Heart left ventricle (tissue), 16 donors: ENCODE measurements around the gene RIMBP3C. TPM values are rescaled to one million over a fixed set of nuclear protein-coding genes. Genes with fewer than 3 reads are reported as not detected.
A peak's percentile ranks its signal among the peaks of the same experiment; 100 is the strongest.

Experiments
- ATAC-seq, 4 donors: fragments of 200-7000 bp; cut with Tn5 transposase; one replicate each; pipeline ENCODE4 v1.9.1; 2020 to 2022; ENCODE audit warnings: moderate library complexity in 4 of 4, mild to moderate bottlenecking in 3 of 4, moderate number of reproducible peaks in 1 of 4
- DNase-seq, 5 donors: peaks; one replicate each; pipeline ENCODE4 v3.0.0-alpha.2; 2020
- H3K27ac ChIP-seq, 12 donors: fragments of 200-600 bp; sonication (generic) in 4 of 12; one replicate each; pipeline versions ENCODE4 v1.5.0 to v1.8.0; 2016 to 2022; ENCODE audit warnings: mild to moderate bottlenecking in 2 of 12
- H3K27me3 ChIP-seq, 9 donors: fragments of 200-600 bp; sonication (generic) in 2 of 9; one replicate each; pipeline versions ENCODE4 v1.5.1 to v1.8.0; 2016 to 2022; ENCODE audit warnings: mild to moderate bottlenecking in 3 of 9
- H3K36me3 ChIP-seq, 9 donors: fragments of 200-600 bp; sonication (generic) in 2 of 9; one replicate each; pipeline versions ENCODE4 v1.5.0 to v1.8.0; 2018 to 2022; ENCODE audit warnings: mild to moderate bottlenecking in 2 of 9
- H3K4me1 ChIP-seq, 12 donors: fragments of 200-600 bp; sonication (generic) in 4 of 12; one replicate each; pipeline versions ENCODE4 v1.5.0 to v1.8.0; 2016 to 2022; ENCODE audit warnings: mild to moderate bottlenecking in 3 of 12
- H3K4me3 ChIP-seq, 12 donors: fragments of 200-600 bp; sonication (generic) in 4 of 12; one replicate each; pipeline versions ENCODE4 v1.5.0 to v1.8.0; 2017 to 2022; ENCODE audit warnings: mild to moderate bottlenecking in 9 of 12, moderate library complexity in 4 of 12
- H3K9me3 ChIP-seq, 12 donors: fragments of 200-600 bp; sonication (generic) in 4 of 12; one replicate each; pipeline versions ENCODE4 v1.5.0 to v1.8.0; 2016 to 2022; ENCODE audit warnings: mild to moderate bottlenecking in 1 of 12
- POLR2A ChIP-seq, 2 donors: fragments of 450-650 bp; IDR thresholded peaks; one replicate each; pipeline ENCODE4 v1.6.1; 2017; ENCODE audit warnings: antibody characterized with exemption in 2 of 2, mild to moderate bottlenecking in 2 of 2, moderate library complexity in 2 of 2
- WGBS, 4 donors: extraction: QIAGEN DNeasy Blood & Tissue Kit in 2 of 4; methylation state at CpG; one replicate each; pipeline versions ENCODE4 v1.1.5 to v1.1.7; 2013 to 2018; 5-methylcytosine and 5-hydroxymethylcytosine counted together
- intact Hi-C, 10 donors: fragments of 100-400 bp; cut with DNase I; formaldehyde crosslinking; loops; one replicate each; pipeline versions ENCODE4 v1.11.1 to v1.14.2; 2022
- polyA plus RNA-seq, 2 donors: library from polyadenylated mRNA; stranded (reverse); fragments of 200-250 nt; gene quantifications; one replicate each; pipeline ENCODE4 v1.2.3, GENCODE V29; 2013
- total RNA-seq, 9 donors: library from RNA; depleted of rRNA in 2 of 9; stranded (reverse); fragments of >200 nt in 2 of 9; fragmentation: NEBNext Ultra II Directional in 3 of 9; extraction: Animal tissue kit (Norgen Biotek cat#: 25700) in 3 of 9; gene quantifications; one replicate each; pipeline versions ENCODE4 v1.1.0 to v1.2.4, GENCODE V29; 2016 to 2023
- TF ChIP-seq, protein P1 (sequence below), 12 donors: fragments of 200-600 bp; sonication (generic) in 4 of 12; IDR thresholded peaks; one replicate each; pipeline versions ENCODE4 v1.5.0 to v1.8.0; 2018 to 2022; ENCODE audit warnings: antibody characterized with exemption in 12 of 12, mild to moderate bottlenecking in 5 of 12
- donor health status: ischemic (EF 13 %, LVEDD 7.1; RV severe dilation, severe dysfunction).
- donor health status: healthy with polysubstance abuse.
- donor health status: DM: no; HTN: yes; CAD: no.
- donor health status: DM: no; HTN: no; CAD: no.
- donor health status: ischemic (EF 25% LVEDD 6.9; RV normal size, moderate dysfunction).
- donor health status: ischemic (EF 25% LVEDD 5.7; RV mildly dilated, moderate dysfunction).
- donor health status: healthy.
- donor health status: DM: yes; HTN: yes; CAD: no.
- donor health status: ischemic (EF 35%, LVEDD 5.7; RV mildly dilated, moderate dysfunction).
- donor health status: nonischemic (EF 11% LVEDD 7.7; RV severe dilation, severe dysfunction).
- donor health status: DM: yes; HTN: yes; CAD: no.
- donor health status: PGD.
- donor health status: ischemic (EF 29% LVEDD 5.4; RV normal size, mild dysfunction).
- donor health status: nonischemic (EF 23%, LVEDD 6.1; RV moderate dilation, normal function).

RIMBP3C gene
- total and polyA plus RNA-seq, 11 donors, result 0.08 to 0.37 (median 0.19) TPM; not detected in 7

DNA sequence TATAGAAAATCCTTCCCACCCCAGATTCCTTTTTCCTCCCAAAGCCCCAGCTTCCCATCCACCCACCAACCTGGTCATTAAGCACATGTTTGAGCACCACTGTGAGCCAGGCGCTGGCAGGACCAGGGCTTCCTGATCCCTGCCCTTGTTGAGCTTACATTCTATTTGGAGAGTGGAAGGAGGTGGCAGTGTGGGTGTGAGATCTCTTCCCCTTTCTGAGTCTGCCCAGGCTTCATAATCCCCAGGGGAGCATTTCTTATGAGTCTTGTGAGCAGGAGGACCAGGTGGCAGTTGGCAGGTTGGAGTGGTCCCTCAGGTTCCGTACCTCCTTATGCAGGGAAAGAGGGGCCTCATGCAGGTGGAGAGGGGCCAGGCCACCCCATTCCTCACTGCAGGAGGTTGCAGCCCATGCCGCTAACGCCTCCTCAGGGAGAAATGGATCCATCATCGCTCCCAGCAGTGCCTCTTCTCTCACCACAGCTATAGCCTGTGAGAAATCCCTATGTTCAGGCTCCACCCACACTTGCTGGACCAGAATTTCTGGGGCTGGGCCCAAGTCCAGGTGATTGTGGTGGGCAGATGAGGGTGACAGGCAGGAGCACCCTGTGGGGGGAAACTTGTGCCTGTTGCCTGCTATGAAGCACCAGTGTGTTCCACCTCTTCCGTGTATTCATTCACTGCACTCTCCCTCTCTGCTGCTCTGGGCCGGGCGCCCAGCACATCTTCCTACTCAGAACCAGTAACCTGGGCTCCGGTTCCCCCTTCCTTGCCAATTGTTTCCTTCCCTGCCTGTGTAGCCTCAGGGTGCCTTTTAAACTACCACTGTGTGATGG, 39.8 kb upstream of the RIMBP3C start:
- H3K27me3 ChIP-seq, result no peaks in the 10 kb centered on the region
- intact Hi-C loops, result loop anchor here in 1 of 10 donors (5.0 kb wide), 1 partner anchor 36 kb away; no protein-coding TSS in a partner anchor
- TF ChIP-seq POLR2A (IDR thresholded peaks at IDR 0.05), result no peak
- TF ChIP-seq, protein P1, sequence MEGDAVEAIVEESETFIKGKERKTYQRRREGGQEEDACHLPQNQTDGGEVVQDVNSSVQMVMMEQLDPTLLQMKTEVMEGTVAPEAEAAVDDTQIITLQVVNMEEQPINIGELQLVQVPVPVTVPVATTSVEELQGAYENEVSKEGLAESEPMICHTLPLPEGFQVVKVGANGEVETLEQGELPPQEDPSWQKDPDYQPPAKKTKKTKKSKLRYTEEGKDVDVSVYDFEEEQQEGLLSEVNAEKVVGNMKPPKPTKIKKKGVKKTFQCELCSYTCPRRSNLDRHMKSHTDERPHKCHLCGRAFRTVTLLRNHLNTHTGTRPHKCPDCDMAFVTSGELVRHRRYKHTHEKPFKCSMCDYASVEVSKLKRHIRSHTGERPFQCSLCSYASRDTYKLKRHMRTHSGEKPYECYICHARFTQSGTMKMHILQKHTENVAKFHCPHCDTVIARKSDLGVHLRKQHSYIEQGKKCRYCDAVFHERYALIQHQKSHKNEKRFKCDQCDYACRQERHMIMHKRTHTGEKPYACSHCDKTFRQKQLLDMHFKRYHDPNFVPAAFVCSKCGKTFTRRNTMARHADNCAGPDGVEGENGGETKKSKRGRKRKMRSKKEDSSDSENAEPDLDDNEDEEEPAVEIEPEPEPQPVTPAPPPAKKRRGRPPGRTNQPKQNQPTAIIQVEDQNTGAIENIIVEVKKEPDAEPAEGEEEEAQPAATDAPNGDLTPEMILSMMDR (IDR thresholded peaks at IDR 0.05), result no peak
- H3K36me3 ChIP-seq, result peaks cover 0 to 37% (median 33%) of the 10 kb centered on the region in 9 donors
- 77 to 82% (median 78%) methylated on average over 9 of the region's 9 CpGs for WGBS, 4 donors
- H3K27ac ChIP-seq, result peak overlapping the region in 2 of 12 donors; percentile 6 to 35
- DNase-seq (no peak), ATAC-seq (no peak)
- H3K9me3 ChIP-seq, result no peaks in the 10 kb centered on the region
- H3K4me3 ChIP-seq, result no peak overlapping the region
- peaks cover 5 to 87% (median 66%) of the 10 kb centered on the region in 12 donors for H3K4me1 ChIP-seq

GRCh38 chr22:21589396-21589795, 38.1 kb upstream of the RIMBP3C start:
- no peaks in the 10 kb centered on the region for H3K9me3 ChIP-seq
- WGBS, 4 donors, result 84 to 91% (median 88%) methylated on average over 8 of the region's 8 CpGs
- ATAC-seq (no peak), DNase-seq (no peak)
- no peak overlapping the region for H3K27ac ChIP-seq
- intact Hi-C loops, result loop anchor here in 1 of 10 donors (10.0 kb wide), 1 partner anchor 45 kb away; the partner anchor contains the start of genes CCDC116 and YDJC
- peaks cover 5 to 77% (median 58%) of the 10 kb centered on the region in 12 donors for H3K4me1 ChIP-seq
- H3K36me3 ChIP-seq, result peaks cover 0 to 21% (median 17%) of the 10 kb centered on the region in 9 donors
- H3K4me3 ChIP-seq, result no peak overlapping the region
- H3K27me3 ChIP-seq, result no peaks in the 10 kb centered on the region
- TF ChIP-seq, protein P1 (IDR thresholded peaks at IDR 0.05), result no peak
- no peak for TF ChIP-seq POLR2A (IDR thresholded peaks at IDR 0.05)

- intact Hi-C loops, result loop anchor here in 1 of 10 donors (10.0 kb wide), 1 partner anchor 47 kb away; the partner anchor contains the start of genes CCDC116 and YDJC
- 72 to 82% (median 76%) methylated on average over 4 of the region's 4 CpGs for WGBS, 4 donors
- no peak overlapping the region for H3K27ac ChIP-seq
- no peaks in the 10 kb centered on the region for H3K9me3 ChIP-seq
- no peaks in the 10 kb centered on the region for H3K27me3 ChIP-seq
- H3K4me3 ChIP-seq, result no peak overlapping the region
- peaks cover 5 to 71% (median 51%) of the 10 kb centered on the region in 12 donors for H3K4me1 ChIP-seq
- TF ChIP-seq POLR2A (IDR thresholded peaks at IDR 0.05), result no peak
- TF ChIP-seq, protein P1 (IDR thresholded peaks at IDR 0.05), result no peak
- DNase-seq (no peak), ATAC-seq (peak in 3 of 4 donors; percentile 5 to 29 (median 25))
- H3K36me3 ChIP-seq, result peaks cover 0 to 7% (median 3%) of the 10 kb centered on the region in 9 donors
These were observed 36.7 kb upstream of the RIMBP3C start for GRCh38 chr22:21587803-21588611.
